Measurements from ENCODE around the gene SNRNP200. TPM values are rescaled to one million over a fixed set of nuclear protein-coding genes. Genes with fewer than 3 reads are reported as not detected.
A peak's percentile ranks its signal among the peaks of the same experiment; 100 is the strongest.

The SNRNP200 gene
- total RNA-seq, 2 donors from 2014 or later, result 51.6 to 61.5 TPM

- peak; percentile 23 to 47 for ATAC-seq
- intact Hi-C loops (cut with DNase I), result no loop called here
- DNase-seq, result no peak
These were observed 65.5 kb downstream of the SNRNP200 start for GRCh38 chr2:96239745-96240264.

- intact Hi-C loops (cut with DNase I), result no loop called here
- ATAC-seq (no peak), DNase-seq (no peak)
These were observed 66.3 kb downstream of the SNRNP200 start for GRCh38 chr2:96239091-96239490.

- intact Hi-C loops (cut with DNase I), result no loop called here
- DNase-seq (no peak), ATAC-seq (no peak)
These were observed 67.1 kb downstream of the SNRNP200 start for GRCh38 chr2:96238266-96238665.

- ATAC-seq (no peak), DNase-seq (no peak)
- intact Hi-C loops (cut with DNase I), result no loop called here
These were observed 68.5 kb downstream of the SNRNP200 start for GRCh38 chr2:96236882-96237281.

- no peak for ATAC-seq
- intact Hi-C loops (cut with DNase I), result no loop called here
- no peak for DNase-seq
These were observed 71.4 kb downstream of the SNRNP200 start for GRCh38 chr2:96233880-96234316.

- ATAC-seq (no peak), DNase-seq (no peak)
- intact Hi-C loops (cut with DNase I), result no loop called here
These were observed 71.9 kb downstream of the SNRNP200 start for GRCh38 chr2:96233436-96233835.

GRCh38 chr2:96231316-96231715 lies 74.0 kb downstream of the SNRNP200 start:
- intact Hi-C loops (cut with DNase I), result no loop called here
- DNase-seq (no peak), ATAC-seq (no peak)

GRCh38 chr2:96225016-96225533 lies 80.3 kb downstream of the SNRNP200 start:
- ATAC-seq, result no peak
- intact Hi-C loops (cut with DNase I), result no loop called here

More at GRCh38 chr2:96225016-96225533, 80.3 kb downstream of the SNRNP200 start:
- no peak for DNase-seq

Other genes starting within 250 kb of the SNRNP200 start
- 1 to 10 TPM; 1.6 to 2.3 TPM for gene ADRA2B, start 189.0 kb downstream of the SNRNP200 start, total RNA-seq
- gene ASTL, start 167.0 kb downstream of the SNRNP200 start, total RNA-seq, result not detected
- 1 to 10 TPM; 1.6 to 2.4 TPM for gene DUSP2, start 160.1 kb downstream of the SNRNP200 start, total RNA-seq
- 100 to 1,000 TPM; 135 to 185 TPM for gene STARD7, start 96.7 kb downstream of the SNRNP200 start, total RNA-seq
- gene TMEM127, start 39.5 kb downstream of the SNRNP200 start, total RNA-seq, result 10 to 100 TPM; 64.4 to 86.6 TPM
- 10 to 100 TPM; 50.0 to 52.7 TPM for gene CIAO1, start 39.3 kb downstream of the SNRNP200 start, total RNA-seq
- gene ITPRIPL1, start 19.8 kb upstream of the SNRNP200 start, total RNA-seq, result 1 to 10 TPM; 1.4 to 2.1 TPM
- 1 to 10 TPM in 1 of 2 donors, under 1 TPM in 1; 0.42 to 2.9 TPM for gene NCAPH, start 30.2 kb upstream of the SNRNP200 start, total RNA-seq
- gene NEURL3, start 199.8 kb upstream of the SNRNP200 start, total RNA-seq, result under 1 TPM in 1 of 2 donors, not detected in 1; 0.31 TPM
- gene ARID5A, start 231.2 kb upstream of the SNRNP200 start, total RNA-seq, result 10 to 100 TPM; 10.5 to 24.1 TPM

All from left cardiac atrium (tissue), 4 donors.